Naive thymus-derived CD8-positive, alpha-beta T cell (primary cell): ENCODE data around the gene KCNN2. TPM values are rescaled to one million over a fixed set of nuclear protein-coding genes. Genes with fewer than 3 reads are reported as not detected.

Experiments
- ATAC-seq, 2 donors: fragments of 150-1000 bp; cut with Tn5 transposase in 1 of 2; sonication (Bioruptor Pico), chemical (Tn5 transposase) in 1 of 2; 1 replicate in 1 of 2; 2 replicates in 1 of 2; pipeline ENCODE4 v1.10.0; 2021; ENCODE audit warnings: mild to moderate bottlenecking in 2 of 2, moderate library complexity in 2 of 2
- POLR2A ChIA-PET: fragments of 350-600 bp; sonication (Branson Sonifier 250); formaldehyde crosslinking; loops from one replicate; lab custom pipeline; 2021; ENCODE audit warnings: antibody characterized with exemption; lab: Charles Lee
- DNase-seq, 10 donors: peaks; one replicate each; pipeline versions ENCODE4 v3.0.0 to v3.0.0-alpha.2; 2020 to 2022
- H3K27ac Mint-ChIP-seq, 10 donors: one replicate each; pipeline ENCODE4 v1.8.0; 2020 to 2022; ENCODE audit warnings: mild to moderate bottlenecking in 10 of 10, mixed read lengths in 10 of 10, moderate library complexity in 4 of 10, inconsistent platforms in 1 of 10
- H3K27me3 Mint-ChIP-seq, 5 donors: one replicate each; pipeline ENCODE4 v1.8.0; 2021 to 2022; ENCODE audit warnings: mixed read lengths in 5 of 5
- H3K36me3 Mint-ChIP-seq, 3 donors: one replicate each; pipeline ENCODE4 v1.8.0; 2020 to 2022; ENCODE audit warnings: mixed read lengths in 3 of 3, mild to moderate bottlenecking in 2 of 3, inconsistent platforms in 1 of 3
- H3K4me1 Mint-ChIP-seq, 4 donors: one replicate each; pipeline ENCODE4 v1.8.0; 2021 to 2022; ENCODE audit warnings: mixed read lengths in 4 of 4
- H3K4me3 Mint-ChIP-seq, 10 donors: one replicate each; pipeline ENCODE4 v1.8.0; 2020 to 2022; ENCODE audit warnings: mild to moderate bottlenecking in 10 of 10, mixed read lengths in 10 of 10, moderate library complexity in 6 of 10, inconsistent platforms in 1 of 10
- H3K9me3 Mint-ChIP-seq, 9 donors: one replicate each; pipeline ENCODE4 v1.8.0; 2020 to 2022; ENCODE audit warnings: mixed read lengths in 9 of 9, mild to moderate bottlenecking in 3 of 9, inconsistent platforms in 1 of 9, moderate library complexity in 1 of 9
- polyA plus RNA-seq, 3 donors: library from polyadenylated mRNA; unstranded; fragments of 300-500 nt; fragmentation: Illumina TruSeq; gene quantifications; one replicate each; pipeline ENCODE4 v1.2.3, GENCODE V29; 2021
- total RNA-seq, 8 experiments: library from RNA in 2 of 8; stranded (reverse) in 2 of 8; gene quantifications; one replicate each; pipeline ENCODE4 v1.2.3 and lab custom pipeline; 2021 to 2026

Gene KCNN2
- not detected for total RNA-seq
- polyA plus RNA-seq: not detected
- total RNA-seq (lab: John Stamatoyannopoulos, UW): 0 reads per million in 6 experiments

DNA sequence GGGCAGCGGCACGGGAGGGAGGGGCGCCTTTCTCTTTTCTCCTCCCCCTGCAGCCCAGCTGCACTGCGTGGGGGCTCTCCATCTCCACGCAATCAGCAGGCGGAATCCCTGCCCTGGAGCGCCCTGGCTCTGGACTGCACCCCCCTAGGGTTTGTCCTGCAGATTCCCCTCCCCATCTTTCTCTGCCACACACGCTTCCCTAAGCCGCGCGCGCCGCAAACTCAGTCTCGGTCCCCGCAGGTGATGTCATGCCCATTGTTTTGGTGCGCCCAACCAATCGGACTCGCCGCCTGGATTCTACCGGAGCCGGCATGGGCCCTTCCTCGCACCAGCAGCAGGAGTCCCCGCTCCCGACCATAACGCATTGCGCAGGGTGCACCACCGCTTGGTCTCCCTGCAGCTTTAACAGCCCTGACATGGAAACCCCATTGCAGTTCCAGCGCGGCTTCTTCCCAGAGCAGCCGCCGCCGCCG is at the start of gene KCNN2:
Gene KCNN2 (plus strand): TSS at position 347 of the 473 bp plus-strand sequence. CDS start 70 bp downstream, at position 417.
- H3K27ac Mint-ChIP-seq: no peak within 1 kb of the TSS
- ATAC-seq (no peak), DNase-seq (no peak)
- H3K9me3 Mint-ChIP-seq: peaks cover 0 to 8% (median 2%) of the 10 kb centered on the region in 9 donors
- H3K4me3 Mint-ChIP-seq: no peak within 1 kb of the TSS
- H3K27me3 Mint-ChIP-seq: peaks cover 18 to 49% (median 44%) of the 10 kb centered on the region in 5 donors
- peaks cover 0 to 4% (median 2%) of the 10 kb centered on the region in 3 donors for H3K36me3 Mint-ChIP-seq
- POLR2A ChIA-PET: no interaction called here
- H3K4me1 Mint-ChIP-seq: peaks cover 3 to 9% (median 5%) of the 10 kb centered on the region in 4 donors

DNA sequence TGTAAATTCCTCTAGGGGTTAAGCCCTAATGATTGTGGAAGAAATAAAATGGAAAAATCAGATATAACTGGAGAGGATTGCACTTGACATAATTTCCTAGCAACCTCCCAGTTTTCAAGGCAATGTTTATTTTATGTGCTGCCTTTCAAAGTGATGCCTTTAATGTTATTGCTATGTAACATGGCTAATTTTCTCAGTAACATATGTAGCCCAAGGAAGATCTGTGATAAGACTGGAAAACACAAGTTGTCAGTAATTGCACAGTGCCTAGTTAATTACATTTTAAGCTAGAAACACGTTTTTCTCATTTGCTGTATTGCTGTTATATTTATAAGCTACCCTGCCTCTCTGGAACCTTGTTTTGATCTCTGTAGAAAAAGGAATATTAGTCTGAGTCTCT is 49.2 kb upstream of the KCNN2 start:
- POLR2A ChIA-PET: no interaction called here
- ATAC-seq (no peak), DNase-seq (no peak)
- no peak overlapping the region for H3K27ac Mint-ChIP-seq
- H3K4me3 Mint-ChIP-seq: no peak overlapping the region
- no peaks in the 10 kb centered on the region for H3K36me3 Mint-ChIP-seq
- peaks cover 0 to 10% (median 0%) of the 10 kb centered on the region in 9 donors for H3K9me3 Mint-ChIP-seq
- H3K27me3 Mint-ChIP-seq: peaks cover 0 to 3% (median 0%) of the 10 kb centered on the region in 5 donors
- no peaks in the 10 kb centered on the region for H3K4me1 Mint-ChIP-seq

DNA sequence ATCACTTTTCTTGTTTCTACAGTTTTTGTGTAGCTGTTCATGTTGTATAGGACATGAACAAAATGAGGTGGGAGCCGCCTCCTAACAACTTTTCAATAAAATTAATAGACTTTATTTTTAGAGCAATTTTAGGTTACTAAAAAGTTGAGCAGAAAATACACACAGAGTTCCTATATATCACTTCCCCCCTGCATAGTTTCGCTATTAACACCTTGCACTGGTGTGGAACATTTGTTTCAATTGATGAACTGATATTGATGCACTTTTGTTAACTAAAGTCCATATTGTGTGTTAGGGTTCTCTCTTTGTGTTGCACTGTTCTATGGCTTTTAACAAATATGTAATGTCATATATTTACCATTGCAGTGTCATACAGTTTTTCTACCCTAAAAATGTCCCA is 47.8 kb upstream of the KCNN2 start:
- DNase-seq (no peak), ATAC-seq (no peak)
- no peak overlapping the region for H3K4me3 Mint-ChIP-seq
- H3K4me1 Mint-ChIP-seq: no peaks in the 10 kb centered on the region
- no peak overlapping the region for H3K27ac Mint-ChIP-seq
- peaks cover 0 to 15% (median 0%) of the 10 kb centered on the region in 9 donors for H3K9me3 Mint-ChIP-seq
- H3K36me3 Mint-ChIP-seq: no peaks in the 10 kb centered on the region
- POLR2A ChIA-PET: no interaction called here
- peaks cover 0 to 2% (median 0%) of the 10 kb centered on the region in 5 donors for H3K27me3 Mint-ChIP-seq

DNA sequence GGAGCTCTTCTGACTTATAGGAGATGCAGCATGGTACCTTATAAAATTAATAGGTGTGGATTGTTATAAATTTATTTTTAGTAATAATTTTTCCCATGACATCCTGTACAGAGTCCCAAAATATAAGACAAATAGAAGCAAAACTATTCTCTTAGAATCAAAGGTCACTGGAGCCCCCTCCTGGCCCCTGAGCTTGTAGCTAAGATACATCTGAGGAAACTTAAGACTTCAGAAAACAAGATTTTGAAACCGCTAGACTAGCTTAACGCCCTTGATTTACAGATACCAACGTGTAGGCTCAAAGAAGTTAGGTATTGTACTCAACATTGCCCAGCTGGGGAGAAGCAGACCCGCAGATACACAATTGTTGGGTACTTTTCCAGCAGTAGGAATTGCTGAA is 45.7 kb upstream of the KCNN2 start:
- POLR2A ChIA-PET: no interaction called here
- H3K4me1 Mint-ChIP-seq: no peaks in the 10 kb centered on the region
- DNase-seq (no peak), ATAC-seq (no peak)
- no peak overlapping the region for H3K4me3 Mint-ChIP-seq
- peaks cover 0 to 19% (median 0%) of the 10 kb centered on the region in 9 donors for H3K9me3 Mint-ChIP-seq
- H3K36me3 Mint-ChIP-seq: no peaks in the 10 kb centered on the region
- H3K27me3 Mint-ChIP-seq: peaks cover 0 to 1% (median 0%) of the 10 kb centered on the region in 5 donors
- no peak overlapping the region for H3K27ac Mint-ChIP-seq

GRCh38 chr5:114317751-114318150 is 44.1 kb upstream of the KCNN2 start:
- no peak for ATAC-seq
- Mint-ChIP-seq H3K27me3 (peaks cover 0 to 2% (median 0%) of the 10 kb centered on the region in 5 donors), H3K4me3 (no peak overlapping the region), H3K9me3 (peaks cover 0 to 19% (median 0%) of the 10 kb centered on the region in 9 donors), H3K36me3 (no peaks in the 10 kb centered on the region), H3K4me1 (no peaks in the 10 kb centered on the region), H3K27ac (peak overlapping the region in 1 of 10 donors; percentile 83)
- no peak for DNase-seq
- POLR2A ChIA-PET: no interaction called here

DNA sequence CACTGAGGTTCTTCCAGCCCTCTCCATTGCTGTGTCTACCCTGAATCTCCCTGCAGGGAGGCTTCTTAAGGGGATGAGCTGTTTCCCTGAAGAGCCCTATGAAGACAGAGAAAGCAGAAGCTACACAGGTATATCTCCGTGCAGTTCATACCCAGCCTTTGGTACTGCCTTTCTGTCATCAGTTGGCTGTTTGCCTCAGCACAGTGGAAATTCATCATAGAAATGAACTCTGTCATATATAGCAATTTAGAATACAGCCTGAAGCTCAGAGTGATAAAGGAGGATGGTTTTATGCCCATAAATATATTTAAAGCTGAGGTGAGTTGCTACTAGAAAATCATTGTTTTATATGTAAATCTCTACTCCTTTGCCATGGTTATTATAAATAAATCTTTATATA is 42.6 kb upstream of the KCNN2 start:
- Mint-ChIP-seq H3K4me1 (no peaks in the 10 kb centered on the region), H3K27ac (no peak overlapping the region), H3K27me3 (peaks cover 0 to 2% (median 0%) of the 10 kb centered on the region in 5 donors), H3K9me3 (peaks cover 0 to 9% (median 0%) of the 10 kb centered on the region in 9 donors), H3K36me3 (no peaks in the 10 kb centered on the region), H3K4me3 (no peak overlapping the region)
- ATAC-seq (no peak), DNase-seq (no peak)
- POLR2A ChIA-PET: no interaction called here

DNA sequence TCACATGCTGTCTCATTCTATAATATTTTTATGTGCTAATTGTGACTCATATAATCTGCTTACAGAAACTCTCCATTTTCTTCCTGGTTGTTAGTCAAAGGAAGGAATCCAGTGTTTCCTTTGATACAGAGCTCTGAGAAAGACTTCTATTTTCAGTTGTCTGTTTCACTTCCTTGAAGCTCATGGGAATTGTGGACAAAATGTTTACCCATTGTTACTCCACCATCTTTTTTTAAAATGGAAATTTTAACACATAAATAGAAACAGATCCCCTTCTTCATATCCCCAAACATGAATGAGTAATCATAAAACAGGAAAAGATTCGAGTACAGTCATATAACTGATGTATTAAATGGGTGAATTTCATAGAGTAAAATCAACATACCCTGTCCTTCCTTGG is 42.0 kb upstream of the KCNN2 start:
- H3K27ac Mint-ChIP-seq: no peak overlapping the region
- H3K27me3 Mint-ChIP-seq: peaks cover 0 to 2% (median 0%) of the 10 kb centered on the region in 5 donors
- ATAC-seq: no peak
- H3K4me1 Mint-ChIP-seq: no peaks in the 10 kb centered on the region
- no peak for DNase-seq
- H3K36me3 Mint-ChIP-seq: no peaks in the 10 kb centered on the region
- H3K4me3 Mint-ChIP-seq: no peak overlapping the region
- POLR2A ChIA-PET: no interaction called here
- H3K9me3 Mint-ChIP-seq: peaks cover 0 to 9% (median 0%) of the 10 kb centered on the region in 9 donors

DNA sequence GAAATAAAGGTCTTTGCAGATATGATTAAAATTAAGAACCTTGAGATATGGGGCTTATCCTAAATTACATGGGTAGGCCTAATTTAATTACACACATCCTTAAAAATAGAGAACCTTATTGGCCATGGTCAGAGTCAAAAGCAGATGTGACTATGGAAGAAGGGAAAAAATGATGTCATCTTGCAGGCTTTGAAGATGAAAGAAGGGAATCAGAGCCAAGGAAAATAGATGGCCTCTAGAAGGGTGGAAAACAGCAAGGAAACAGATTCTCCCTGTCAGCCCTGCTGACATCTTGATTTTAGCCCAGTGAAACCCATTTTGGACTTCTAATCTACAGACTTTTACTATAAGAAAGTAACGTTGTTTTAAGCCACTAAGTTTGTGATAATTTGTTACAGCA is 37.6 kb upstream of the KCNN2 start:
- Mint-ChIP-seq H3K4me3 (no peak overlapping the region), H3K27ac (no peak overlapping the region), H3K4me1 (no peaks in the 10 kb centered on the region), H3K9me3 (peaks cover 0 to 3% (median 0%) of the 10 kb centered on the region in 9 donors), H3K27me3 (peaks cover 0 to 6% (median 0%) of the 10 kb centered on the region in 5 donors), H3K36me3 (no peaks in the 10 kb centered on the region)
- ATAC-seq (no peak), DNase-seq (no peak)
- POLR2A ChIA-PET: no interaction called here

DNA sequence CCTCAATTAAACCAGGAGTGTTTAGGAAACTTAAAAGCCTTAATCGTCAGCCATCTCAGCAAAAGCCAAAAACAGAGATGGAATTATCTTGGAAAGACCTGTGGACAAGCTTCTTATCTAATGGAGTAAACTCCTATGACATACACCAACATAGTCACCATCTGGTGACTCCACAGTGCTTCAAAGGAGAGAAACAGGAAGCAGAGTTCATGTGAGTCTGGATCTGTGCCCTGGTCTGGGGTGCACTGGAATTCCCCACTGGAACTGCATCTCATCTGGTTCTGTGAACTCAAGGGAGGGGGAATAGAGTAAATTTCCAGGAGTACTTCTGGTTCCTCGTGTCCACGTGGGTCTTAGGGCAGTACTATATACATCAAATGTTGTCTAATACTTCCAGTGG is 36.3 kb upstream of the KCNN2 start:
- Mint-ChIP-seq H3K36me3 (no peaks in the 10 kb centered on the region), H3K9me3 (peaks cover 0 to 3% (median 0%) of the 10 kb centered on the region in 9 donors), H3K4me1 (no peaks in the 10 kb centered on the region), H3K27me3 (peaks cover 0 to 6% (median 0%) of the 10 kb centered on the region in 5 donors), H3K27ac (no peak overlapping the region), H3K4me3 (no peak overlapping the region)
- POLR2A ChIA-PET: no interaction called here
- ATAC-seq (no peak), DNase-seq (no peak)

GRCh38 chr5:114327474-114327873 is 34.4 kb upstream of the KCNN2 start:
- no peak overlapping the region for H3K27ac Mint-ChIP-seq
- no peaks in the 10 kb centered on the region for H3K4me1 Mint-ChIP-seq
- H3K27me3 Mint-ChIP-seq: peaks cover 0 to 6% (median 0%) of the 10 kb centered on the region in 5 donors
- H3K9me3 Mint-ChIP-seq: peaks cover 0 to 3% (median 0%) of the 10 kb centered on the region in 9 donors
- POLR2A ChIA-PET: no interaction called here
- no peak for ATAC-seq
- DNase-seq: no peak
- H3K4me3 Mint-ChIP-seq: no peak overlapping the region
- no peaks in the 10 kb centered on the region for H3K36me3 Mint-ChIP-seq

DNA sequence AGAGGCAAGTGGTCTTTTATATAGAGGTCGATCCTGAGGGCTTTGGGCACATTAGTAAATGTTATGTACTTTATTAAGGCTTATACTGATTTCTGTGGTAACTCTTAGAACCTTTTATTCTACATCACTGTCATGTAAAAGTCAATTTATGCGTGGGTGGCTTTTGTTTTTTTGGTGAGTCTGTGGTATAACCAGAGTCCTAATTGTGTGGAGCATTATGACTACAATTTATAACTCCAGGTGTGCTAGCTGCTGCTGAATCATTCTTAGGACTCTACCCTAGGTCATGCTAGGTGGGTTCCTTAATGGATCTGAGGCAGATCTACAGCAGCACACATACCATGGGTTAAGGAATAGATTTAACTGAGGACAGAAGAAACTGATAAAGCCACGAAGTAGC is 33.9 kb upstream of the KCNN2 start:
- no peaks in the 10 kb centered on the region for H3K36me3 Mint-ChIP-seq
- ATAC-seq: no peak
- no peak overlapping the region for H3K27ac Mint-ChIP-seq
- no peak overlapping the region for H3K4me3 Mint-ChIP-seq
- no peak for DNase-seq
- no peaks in the 10 kb centered on the region for H3K4me1 Mint-ChIP-seq
- H3K9me3 Mint-ChIP-seq: peaks cover 0 to 3% (median 0%) of the 10 kb centered on the region in 9 donors
- POLR2A ChIA-PET: no interaction called here
- peaks cover 0 to 6% (median 0%) of the 10 kb centered on the region in 5 donors for H3K27me3 Mint-ChIP-seq

DNA sequence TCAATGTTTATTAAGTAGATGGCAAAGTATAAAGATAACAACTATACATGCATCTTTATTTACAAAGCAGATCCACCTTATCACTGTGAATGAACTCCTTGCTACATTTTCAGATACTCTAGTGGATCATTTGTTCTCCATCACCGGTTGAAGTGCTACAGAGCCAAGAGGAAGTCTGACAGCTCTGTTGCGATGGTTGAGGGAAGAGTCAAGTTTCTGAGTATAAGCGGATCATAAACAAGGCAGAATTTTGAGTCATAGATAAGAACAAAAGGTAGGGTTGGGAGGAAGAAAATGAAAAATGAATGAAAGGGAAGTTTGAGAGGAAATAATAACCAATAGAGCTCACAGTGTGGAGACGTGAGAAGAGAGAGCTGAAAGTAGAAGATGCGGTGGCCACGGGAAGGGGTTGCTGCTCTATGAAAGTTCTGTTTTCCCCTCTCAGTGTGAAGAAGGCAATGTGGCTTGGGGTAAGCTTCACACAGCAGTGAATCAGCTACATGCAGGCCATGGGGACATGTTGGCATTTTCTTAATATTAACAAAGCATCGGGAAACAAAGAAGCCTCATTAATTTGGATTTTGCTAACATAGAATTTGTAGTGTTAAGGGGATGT is 30.8 kb upstream of the KCNN2 start:
- ATAC-seq: no peak
- Mint-ChIP-seq H3K27ac (no peak overlapping the region), H3K36me3 (no peaks in the 10 kb centered on the region), H3K9me3 (no peaks in the 10 kb centered on the region), H3K27me3 (peaks cover 0 to 3% (median 0%) of the 10 kb centered on the region in 5 donors), H3K4me1 (no peaks in the 10 kb centered on the region), H3K4me3 (no peak overlapping the region)
- DNase-seq: no peak
- POLR2A ChIA-PET: no interaction called here

DNA sequence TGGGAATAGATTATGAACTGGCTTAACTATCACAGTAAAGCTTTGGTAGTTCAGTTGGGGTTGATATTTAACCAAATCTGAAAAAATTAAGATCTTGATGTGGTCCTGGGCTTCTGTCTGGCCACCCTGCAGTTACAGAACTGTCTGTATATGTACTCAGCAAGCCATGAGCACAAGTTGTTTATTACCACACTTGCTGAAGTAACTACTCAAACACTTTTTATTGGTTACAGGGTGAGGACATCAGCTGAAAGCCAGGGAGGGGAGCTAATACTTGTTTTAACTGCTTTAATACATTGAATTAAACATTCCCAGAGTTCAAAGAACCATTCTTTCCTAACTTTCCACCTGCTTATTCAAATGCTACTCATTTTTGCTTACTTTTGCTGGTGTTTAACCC is 29.4 kb upstream of the KCNN2 start:
- no peaks in the 10 kb centered on the region for H3K36me3 Mint-ChIP-seq
- POLR2A ChIA-PET: no interaction called here
- DNase-seq (no peak), ATAC-seq (no peak)
- H3K4me3 Mint-ChIP-seq: no peak overlapping the region
- H3K27me3 Mint-ChIP-seq: peaks cover 0 to 1% (median 0%) of the 10 kb centered on the region in 5 donors
- no peaks in the 10 kb centered on the region for H3K4me1 Mint-ChIP-seq
- no peaks in the 10 kb centered on the region for H3K9me3 Mint-ChIP-seq
- H3K27ac Mint-ChIP-seq: no peak overlapping the region
